HepG2 (cell line): Measurements from ENCODE around the gene EBF4. TPM values are rescaled to one million over a fixed set of nuclear protein-coding genes. Genes with fewer than 3 reads are reported as not detected.

Experiments used
- ATAC-seq: fragments of 200-7000 bp; cut with Tn5 transposase; 3 replicates; pipeline ENCODE4 v1.9.1; 2020; ENCODE audit warnings: mild to moderate bottlenecking, moderate library complexity
- BruUV-seq: library from RNA; stranded (reverse); fragments of 400-500 nt; replicated peaks from 2 replicates; lab custom pipeline; 2021; lab: Mats Ljungman, UMichigan
- CTCF ChIA-PET: fragments of 300-600 bp; formaldehyde crosslinking; extraction: SDS; loops from one replicate; lab custom pipeline; 2021; ENCODE audit warnings: low total read pairs, inconsistent platforms, low intra/inter-chr PET ratio; lab: Yijun Ruan, JAX
- POLR2A ChIA-PET: fragments of 350-600 bp; sonication (Branson Sonifier 250); formaldehyde crosslinking; loops from one replicate; lab custom pipeline; 2020; ENCODE audit warnings: antibody characterized with exemption, inconsistent platforms; lab: Yijun Ruan, JAX
- DNase-seq: peaks from one replicate; pipeline ENCODE4 v3.0.0-alpha.2; 2015; ENCODE audit warnings: low spot score
- FAIRE-seq: peaks from 3 replicates; lab custom pipeline; 2011; peaks lifted over from hg19 to GRCh38; lab: Jason Lieb, UNC
- H2AFZ ChIP-seq: one replicate; pipeline ENCODE4 v1.6.1; 2011; ENCODE audit warnings: low read length, inconsistent platforms
- H3K27ac ChIP-seq: fragments of 300-600 bp; 3 replicates; pipeline ENCODE4 v1.8.0; 2011; ENCODE audit warnings: mixed run types, mild to moderate bottlenecking, mixed read lengths, low read length, inconsistent platforms; ENCODE audit not compliant: insufficient read depth; ENCODE audit errors: extremely low read length
- H3K27me3 ChIP-seq, 2 experiments: fragments of 200-600 bp in 1 of 2; 2 replicates in 1 of 2; 3 replicates in 1 of 2; pipeline versions ENCODE4 v1.6.0 to v1.8.0; 2011; ENCODE audit warnings: low read length in 2 of 2, mild to moderate bottlenecking in 2 of 2, moderate library complexity in 2 of 2, inconsistent platforms in 1 of 2; ENCODE audit not compliant: insufficient read depth in 2 of 2, control insufficient read depth in 1 of 2
- H3K36me3 ChIP-seq, 2 experiments: fragments of 200-600 bp in 1 of 2; replicated peaks in 1 of 2; 2 replicates in 1 of 2; 3 replicates in 1 of 2; pipeline versions ENCODE4 v1.5.1 to v1.8.0; 2011; ENCODE audit warnings: low read length in 2 of 2, inconsistent platforms in 1 of 2; ENCODE audit not compliant: insufficient read depth in 2 of 2, control insufficient read depth in 1 of 2
- H3K4me1 ChIP-seq: 2 replicates; pipeline ENCODE4 v1.5.1; 2012; ENCODE audit warnings: low read length, inconsistent platforms; ENCODE audit not compliant: insufficient read depth
- H3K4me2 ChIP-seq: 2 replicates; pipeline ENCODE4 v1.6.0; 2011; ENCODE audit warnings: low read depth, low read length, inconsistent platforms
- H3K4me3 ChIP-seq, 3 experiments: fragments of 200-600 bp in 1 of 3; sonication (generic), shearing (Covaris generic) in 1 of 3; replicated peaks in 1 of 3; 2 replicates each; pipeline ENCODE4 v1.5.1; 2011 to 2016; ENCODE audit warnings: low read length in 3 of 3, inconsistent platforms in 2 of 3, low read depth in 2 of 3, mild to moderate bottlenecking in 2 of 3, control low read depth in 1 of 3, mixed read lengths in 1 of 3; ENCODE audit not compliant: insufficient read depth in 1 of 3
- H3K79me2 ChIP-seq: one replicate; pipeline ENCODE4 v1.6.1; 2011; ENCODE audit warnings: low read length, inconsistent platforms; ENCODE audit not compliant: insufficient read depth
- H3K9ac ChIP-seq: 2 replicates; pipeline ENCODE4 v1.6.0; 2011; ENCODE audit warnings: mild to moderate bottlenecking, low read depth, low read length, inconsistent platforms; ENCODE audit not compliant: insufficient read depth
- H3K9me3 ChIP-seq: 2 replicates; pipeline ENCODE4 v1.5.1; 2012; ENCODE audit warnings: mild to moderate bottlenecking, low read length
- H4K20me1 ChIP-seq: 2 replicates; pipeline ENCODE4 v1.6.0; 2011; ENCODE audit warnings: inconsistent platforms, mild to moderate bottlenecking, low read length, moderate library complexity; ENCODE audit not compliant: insufficient read depth
- ETS1 ChIP-seq: sonication (generic); formaldehyde crosslinking; IDR thresholded peaks from 2 replicates; pipeline ENCODE4 v1.4.0; 2020; ENCODE audit warnings: missing genetic modification reagents
- IRF9 ChIP-seq: sonication (generic); formaldehyde crosslinking; IDR thresholded peaks from 2 replicates; pipeline ENCODE4 v1.8.0; 2022; ENCODE audit warnings: missing genetic modification reagents, mild to moderate bottlenecking, borderline replicate concordance
- PHF20 ChIP-seq: sonication (generic); formaldehyde crosslinking; IDR thresholded peaks from 2 replicates; pipeline ENCODE4 v1.5.0; 2020; ENCODE audit warnings: mild to moderate bottlenecking, missing genetic modification reagents
- POGK ChIP-seq: sonication (generic); formaldehyde crosslinking; conservative IDR thresholded peaks from 2 replicates; pipeline ENCODE4 v1.8.0; 2022; ENCODE audit warnings: mild to moderate bottlenecking, moderate library complexity, missing genetic modification reagents
- PRDM10 ChIP-seq: sonication (generic); formaldehyde crosslinking; IDR thresholded peaks from 2 replicates; pipeline ENCODE4 v1.4.0; 2020; ENCODE audit warnings: low read depth, missing genetic modification reagents
- ZBTB46 ChIP-seq: sonication (generic); formaldehyde crosslinking; IDR thresholded peaks from 2 replicates; pipeline ENCODE4 v1.4.0; 2020; ENCODE audit warnings: mild to moderate bottlenecking, missing genetic modification reagents, borderline replicate concordance
- ZNF343 ChIP-seq: sonication (generic); formaldehyde crosslinking; IDR thresholded peaks from 2 replicates; pipeline ENCODE4 v1.4.0; 2020; ENCODE audit warnings: mild to moderate bottlenecking, missing genetic modification reagents
- ZSCAN21 ChIP-seq: sonication (generic); formaldehyde crosslinking; IDR thresholded peaks from 2 replicates; pipeline ENCODE4 v1.8.0; 2022; ENCODE audit warnings: mild to moderate bottlenecking, missing genetic modification reagents, moderate library complexity, borderline replicate concordance
- WGBS: methylation state at CpG from one replicate; pipeline ENCODE4 v1.1.6; 2017; ENCODE audit warnings: low lambda C conversion rate; 5-methylcytosine and 5-hydroxymethylcytosine counted together
- in situ Hi-C: cut with HindIII; loops from 2 replicates; pipeline ENCODE4 v1.10.0; 2017; ENCODE audit warnings: low pct_unique_long_range_greater_than_20kb; ENCODE audit not compliant: extremely low pct_ligation_motif_present
- intact Hi-C: fragments of 100-400 bp; cut with micrococcal nuclease; formaldehyde crosslinking; loops from one replicate; pipeline ENCODE4 v1.10.0; 2022; ENCODE audit not compliant: unreplicated experiment
- polyA plus RNA-seq, 8 experiments: library from polyadenylated mRNA; depleted of rRNA in 3 of 8; stranded (reverse) in 7 of 8; unstranded in 1 of 8; fragments of >200 nt; fragmentation: Illumina TruSeq in 4 of 8; extraction: Trizol in 4 of 8; gene quantifications; 2 replicates each; pipeline versions ENCODE4 v1.2.1 to v1.2.3, GENCODE V29; 2011 to 2016; ENCODE audit warnings: low read depth in 4 of 8, missing spikeins in 1 of 8, mixed read lengths in 1 of 8; ENCODE audit not compliant: insufficient read depth in 1 of 8
- total RNA-seq, 5 experiments: library from RNA; depleted of rRNA; stranded (reverse); fragments of >200 nt; fragmentation: Illumina TruSeq; extraction: Trizol; gene quantifications; 2 replicates each; pipeline ENCODE4 v1.2.3, GENCODE V29; 2016; ENCODE audit warnings: low read depth in 1 of 5

Gene EBF4
- total and polyA plus RNA-seq, 2 of the 13 experiments (the other 11 are each of a cell fraction or from before 2014, with no cell fraction given): 0.84 to 2.2 TPM

GRCh38 chr20:2654831-2655230 is 37.7 kb upstream of the EBF4 start:
- in situ Hi-C loops (no loop called here), intact Hi-C loops (loop anchor here (5.0 kb wide), 2 partner anchors 143 to 188 kb away; no protein-coding TSS in a partner anchor)
- H3K27me3 ChIP-seq: no peaks in the 10 kb centered on the region; a peak in 1 of 5 replicates
- H3K36me3 ChIP-seq: peaks cover 42 to 62% of the 10 kb centered on the region in 2 experiments
- ChIA-PET CTCF (no interaction called here), POLR2A (interaction anchor here (2.8 to 7.0 kb wide), 2 partner anchors 9 to 12 kb away, joined by 7 to 151 read pairs; partner anchors contain the start of gene IDH3B)
- H3K4me3 ChIP-seq: peak overlapping the region in 2 of 3 experiments; percentile 83 to 97; a peak in 2 of 6 replicates
- H2AFZ ChIP-seq: no peak overlapping the region
- WGBS: 89% methylated on average over 3 of the region's 3 CpGs
- peaks cover 58% of the 10 kb centered on the region for H4K20me1 ChIP-seq
- no peak for ATAC-seq
- no peaks in the 10 kb centered on the region for H3K9me3 ChIP-seq
- H3K4me1 ChIP-seq: peaks cover 43% of the 10 kb centered on the region
- 0 out of 2 replicates have a peak overlapping the region, but pooled peaks have one; percentile 88 for H3K9ac ChIP-seq
- no peak for DNase-seq
- peaks cover 46% of the 10 kb centered on the region for H3K79me2 ChIP-seq
- no peak for FAIRE-seq
- peak overlapping the region; percentile 100 for H3K4me2 ChIP-seq
- H3K27ac ChIP-seq: peak overlapping the region; percentile 5
- no TSS peak for BruUV-seq
- TF ChIP-seq ZBTB46 (CRISPR knock-in tag) (0 out of 2 replicates have a peak, but pooled peaks have one; percentile 71), ZSCAN21 (0 out of 2 replicates have a peak, but pooled peaks have one; percentile 39), PRDM10 (CRISPR knock-in tag) (0 out of 2 replicates have a peak, but pooled peaks have one; percentile 9), POGK (CRISPR knock-in tag) (0 out of 2 replicates have a peak, but pooled peaks have one; percentile 37), IRF9 (CRISPR knock-in tag) (no peak), PHF20 (CRISPR knock-in tag) (0 out of 2 replicates have a peak, but pooled peaks have one; percentile 10), ETS1 (CRISPR knock-in tag) (no peak), ZNF343 (CRISPR knock-in tag) (0 out of 2 replicates have a peak, but pooled peaks have one; percentile 44)
